ENCODE results near the gene AURKAIP1. TPM values are rescaled to one million over a fixed set of nuclear protein-coding genes. Genes with fewer than 3 reads are reported as not detected.

AURKAIP1 gene
- 60.2 and 63.8 TPM in 2 replicates for total RNA-seq

GRCh38 chr1:1374929-1375662, at the start of gene AURKAIP1:
Gene AURKAIP1 (minus strand): TSS chr1:1375207. CDS start chr1:1374756, 451 bp downstream.

DNA sequence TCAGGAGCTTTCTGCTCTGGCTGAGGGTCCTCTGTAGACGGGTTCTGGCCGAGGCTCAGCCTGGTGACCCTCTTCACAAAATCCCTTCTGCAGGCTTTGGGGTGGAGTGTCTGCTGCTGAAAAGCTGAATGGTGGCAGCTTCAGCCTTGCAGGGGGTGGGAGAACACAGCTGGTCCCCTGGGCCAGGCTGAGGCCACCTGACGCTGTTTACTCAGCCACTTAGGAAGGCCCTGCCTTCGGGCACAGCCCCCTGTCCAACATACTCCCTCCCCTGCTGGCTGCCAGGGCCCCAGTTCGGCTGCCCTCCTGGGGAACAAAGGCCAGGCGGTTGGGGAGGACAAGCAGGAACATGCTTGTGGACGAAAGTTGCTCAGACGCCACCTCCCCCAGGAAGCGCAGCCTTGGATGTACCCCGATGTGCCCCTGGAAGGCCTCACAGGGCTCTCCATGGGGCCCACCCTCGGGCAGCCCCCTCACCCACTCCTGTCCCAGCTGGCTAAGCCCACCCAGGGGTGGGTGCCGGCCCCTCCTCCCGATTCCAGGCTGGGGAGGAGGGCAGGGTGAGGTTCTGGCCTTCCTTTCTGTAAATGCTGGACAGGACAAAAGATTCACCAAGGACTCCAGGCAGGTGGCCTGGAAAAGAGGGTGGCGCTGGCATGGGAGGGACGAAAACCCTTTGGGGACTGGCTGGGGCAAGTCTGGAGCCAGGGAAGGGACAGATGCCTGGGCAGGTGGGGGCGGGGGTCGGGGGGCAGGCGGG, 46.3 kb upstream of the AURKAIP1 start, which contains the start of gene ANKRD65:
ANKRD65 (minus strand) TSS at position 130 of the 760 bp plus-strand sequence. CDS start 271 bp downstream, outside the sequence.

DNA sequence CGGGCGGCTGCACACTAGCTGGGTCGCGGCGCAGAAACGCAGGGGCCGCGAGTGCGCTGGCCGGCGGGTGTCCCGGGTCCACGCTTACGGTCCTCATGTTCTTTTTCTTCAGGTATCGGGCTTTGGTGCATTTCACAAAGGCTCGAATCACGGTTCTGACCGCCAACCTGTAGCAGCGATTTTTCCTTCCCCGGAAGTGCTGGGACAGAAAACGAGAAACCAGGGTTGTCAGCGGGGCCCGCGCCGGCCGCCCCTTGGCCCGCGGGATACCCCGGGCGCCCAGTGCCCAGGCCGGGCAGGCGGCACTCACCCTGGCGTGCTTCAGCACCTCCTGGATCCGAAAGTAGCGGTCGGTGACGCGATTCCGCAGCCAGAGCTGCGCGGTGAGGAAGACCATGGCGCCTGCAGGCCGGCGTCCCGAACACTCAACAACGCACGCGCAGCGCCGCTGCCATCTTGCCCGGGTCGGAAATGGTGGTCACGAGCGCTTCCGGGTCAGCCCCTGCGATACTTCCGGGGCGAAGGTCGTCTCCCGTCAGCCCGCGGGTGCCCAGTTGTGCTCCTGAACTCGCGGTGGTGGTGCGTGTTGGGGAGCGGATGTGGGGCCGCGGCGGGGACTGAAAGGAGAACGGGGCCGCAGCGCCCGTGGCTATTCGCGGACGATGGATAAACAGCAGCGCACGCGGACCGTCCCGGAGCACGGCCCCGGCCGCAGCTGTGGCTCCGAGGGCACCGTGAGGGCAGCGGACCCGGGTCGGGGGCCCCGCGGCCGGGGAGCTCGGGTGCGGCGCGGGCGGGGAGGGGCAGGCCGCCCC, 32.0 kb upstream of the AURKAIP1 start, which contains the start of gene MRPL20:
MRPL20 (minus strand) TSS at position 473 of the 815 bp plus-strand sequence; CDS start at position 397, 76 bp downstream.

DNA sequence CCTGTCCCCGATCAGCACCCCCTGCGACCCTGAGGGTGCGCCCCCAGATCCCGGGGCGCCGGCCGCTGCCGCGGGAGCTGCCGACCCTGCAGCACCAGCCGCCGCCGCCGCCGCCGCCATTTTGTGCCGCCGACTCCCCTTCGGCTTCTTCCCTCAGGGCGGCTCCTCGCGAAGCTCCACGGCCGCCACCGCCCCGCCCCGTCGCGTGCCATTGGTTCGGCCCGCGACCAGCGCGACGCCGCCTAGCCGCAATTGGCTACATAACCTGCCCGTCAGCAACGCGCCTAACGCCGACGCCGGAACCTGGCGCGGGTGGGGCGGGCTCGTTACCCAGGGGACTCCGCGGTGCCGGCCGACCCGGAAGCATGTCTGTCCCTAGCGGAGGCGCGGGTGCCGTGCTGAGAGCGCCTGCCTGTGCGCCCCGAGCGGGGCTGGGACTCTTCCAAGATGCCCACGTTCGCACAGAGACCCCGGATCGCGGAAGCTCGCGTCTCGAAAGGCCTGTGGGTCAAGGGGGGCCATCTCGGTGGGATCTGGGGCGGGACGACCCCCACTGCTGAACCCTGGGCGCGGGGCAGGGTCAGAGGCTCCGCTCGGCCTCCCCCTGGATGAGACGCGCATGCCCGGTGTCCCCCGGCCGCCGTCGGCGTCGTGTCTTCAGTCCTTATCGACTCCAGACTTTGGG, 24.3 kb upstream of the AURKAIP1 start, which contains the start of gene CCNL2:
CCNL2 (minus strand) TSS at position 149 of the 685 bp plus-strand sequence; CDS start at position 120, 29 bp downstream.

GRCh38 chr1:1358433-1359271, 16.4 kb downstream of the AURKAIP1 start, which contains the start of gene MXRA8:
Gene MXRA8 (minus strand): TSS chr1:1358555. CDS start chr1:1358504, 51 bp downstream.

DNA sequence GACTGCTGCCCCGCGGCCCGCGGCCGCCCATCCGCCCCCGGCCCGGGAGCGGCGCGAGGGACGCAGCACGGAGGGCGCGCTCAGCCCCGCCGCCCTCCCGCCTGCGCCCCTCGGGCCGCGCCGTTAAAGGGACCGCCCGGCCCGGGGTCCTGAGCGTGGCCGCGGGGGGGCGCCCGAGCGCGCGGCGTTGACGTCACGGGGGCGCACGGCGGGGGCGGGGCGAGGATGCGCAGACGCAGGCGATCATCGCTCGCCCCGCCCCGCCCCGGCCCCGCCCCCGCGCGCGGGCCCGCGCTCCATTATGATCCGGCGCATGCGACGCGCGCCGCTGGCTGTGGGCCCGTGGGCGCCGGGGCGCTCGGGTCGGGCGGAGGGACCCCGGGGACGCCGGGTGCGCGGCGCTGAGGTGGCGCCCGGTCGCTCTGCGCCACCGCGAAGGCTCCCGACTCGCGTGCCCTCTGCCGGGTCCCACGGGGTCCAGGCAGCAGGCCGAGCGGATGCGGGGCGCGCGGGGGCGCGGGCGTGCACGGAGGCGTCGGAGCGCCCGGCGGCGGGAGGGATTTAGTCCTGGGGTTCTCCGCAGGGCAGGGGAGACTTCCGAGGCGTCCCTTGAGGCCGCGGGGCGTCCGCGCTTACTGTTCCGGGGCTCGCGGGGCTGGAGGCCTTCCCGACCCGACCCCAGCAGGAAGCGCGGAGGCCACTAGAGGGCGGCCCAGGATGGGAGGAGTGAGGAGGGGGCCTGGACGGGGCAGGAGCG, 25.6 kb downstream of the AURKAIP1 start, which contains the start of gene DVL1:
DVL1 (minus strand) TSS at position 163 of the 757 bp plus-strand sequence. CDS start 353 bp downstream, outside the sequence.

GRCh38 chr1:1331068-1331965, 43.7 kb downstream of the AURKAIP1 start, which contains the start of gene TAS1R3:
Gene TAS1R3 (plus strand): TSS chr1:1331280. CDS start chr1:1331346, 66 bp downstream.

GRCh38 chr1:1324524-1325287, 50.3 kb downstream of the AURKAIP1 start, which contains the start of the genes CPTP and INTS11:
Gene CPTP (plus strand): TSS chr1:1324802. CDS start chr1:1326911, 2,109 bp downstream.
Gene INTS11 (minus strand): TSS chr1:1324660. CDS start chr1:1324608, 52 bp downstream.

Other genes starting within 250 kb of the AURKAIP1 start
- not detected in 2 replicates for gene TTLL10, start 201.3 kb downstream of the AURKAIP1 start, total RNA-seq
- gene TNFRSF18, start 168.6 kb downstream of the AURKAIP1 start, total RNA-seq = 0.32 and 0.39 TPM in 2 replicates
- gene TNFRSF4, start 161.1 kb downstream of the AURKAIP1 start, total RNA-seq = 0.13 TPM in 1 of 2 replicates, not detected in the other
- 121 and 122 TPM in 2 replicates for gene SDF4, start 143.2 kb downstream of the AURKAIP1 start, total RNA-seq
- gene B3GALT6, start 143.0 kb downstream of the AURKAIP1 start, total RNA-seq = 16.3 and 18.9 TPM in 2 replicates
- gene C1QTNF12, start 128.5 kb downstream of the AURKAIP1 start, total RNA-seq = 0.43 and 0.65 TPM in 2 replicates
- gene UBE2J2, start 101.4 kb downstream of the AURKAIP1 start, total RNA-seq = 26.9 and 30.3 TPM in 2 replicates
- 0.76 and 0.78 TPM in 2 replicates for gene SCNN1D, start 94.8 kb downstream of the AURKAIP1 start, total RNA-seq
- 19.2 and 24.7 TPM in 2 replicates for gene ACAP3, start 67.3 kb downstream of the AURKAIP1 start, total RNA-seq
- gene PUSL1, start 66.6 kb downstream of the AURKAIP1 start, total RNA-seq = 16.2 and 22.7 TPM in 2 replicates
- 43.3 and 46.8 TPM in 2 replicates for gene INTS11, start 50.5 kb downstream of the AURKAIP1 start, total RNA-seq
- 10.3 and 12.6 TPM in 2 replicates for gene CPTP, start 50.4 kb downstream of the AURKAIP1 start, total RNA-seq
- gene TAS1R3, start 43.9 kb downstream of the AURKAIP1 start, total RNA-seq = under 0.01 and 0.22 TPM in 2 replicates
- gene DVL1, start 25.8 kb downstream of the AURKAIP1 start, total RNA-seq = 30.4 and 31.7 TPM in 2 replicates
- 507 and 540 TPM in 2 replicates for gene MXRA8, start 16.7 kb downstream of the AURKAIP1 start, total RNA-seq
- gene CCNL2, start 24.1 kb upstream of the AURKAIP1 start, total RNA-seq = 111 and 123 TPM in 2 replicates
- gene MRPL20, start 32.1 kb upstream of the AURKAIP1 start, total RNA-seq = 96.8 and 105 TPM in 2 replicates
- 1.7 and 2.9 TPM in 2 replicates for gene ANKRD65, start 46.1 kb upstream of the AURKAIP1 start, total RNA-seq
- gene VWA1, start 60.5 kb upstream of the AURKAIP1 start, total RNA-seq = 2.6 and 4.1 TPM in 2 replicates
- gene ATAD3C, start 74.5 kb upstream of the AURKAIP1 start, total RNA-seq = under 0.01 and 0.13 TPM in 2 replicates
- gene ATAD3B, start 96.6 kb upstream of the AURKAIP1 start, total RNA-seq = 5.4 and 8.6 TPM in 2 replicates
- gene ATAD3A, start 137.0 kb upstream of the AURKAIP1 start, total RNA-seq = 7.9 and 21.6 TPM in 2 replicates
- 2.2 and 3.2 TPM in 2 replicates for gene TMEM240, start 165.4 kb upstream of the AURKAIP1 start, total RNA-seq
- gene SSU72, start 199.7 kb upstream of the AURKAIP1 start, total RNA-seq = 54.5 TPM in 2 replicates
- 2.1 and 3.1 TPM in 2 replicates for gene FNDC10, start 224.9 kb upstream of the AURKAIP1 start, total RNA-seq
- 35.7 and 37.9 TPM in 2 replicates for gene MIB2, start 240.3 kb upstream of the AURKAIP1 start, total RNA-seq